ENCODE measurements around the gene NKAIN2. TPM values are rescaled to one million over a fixed set of nuclear protein-coding genes. Genes with fewer than 3 reads are reported as not detected.
A peak's percentile ranks its signal among the peaks of the same experiment; 100 is the strongest.

The NKAIN2 gene
- total RNA-seq, 1 experiment from 2014 or later, result not detected

DNA sequence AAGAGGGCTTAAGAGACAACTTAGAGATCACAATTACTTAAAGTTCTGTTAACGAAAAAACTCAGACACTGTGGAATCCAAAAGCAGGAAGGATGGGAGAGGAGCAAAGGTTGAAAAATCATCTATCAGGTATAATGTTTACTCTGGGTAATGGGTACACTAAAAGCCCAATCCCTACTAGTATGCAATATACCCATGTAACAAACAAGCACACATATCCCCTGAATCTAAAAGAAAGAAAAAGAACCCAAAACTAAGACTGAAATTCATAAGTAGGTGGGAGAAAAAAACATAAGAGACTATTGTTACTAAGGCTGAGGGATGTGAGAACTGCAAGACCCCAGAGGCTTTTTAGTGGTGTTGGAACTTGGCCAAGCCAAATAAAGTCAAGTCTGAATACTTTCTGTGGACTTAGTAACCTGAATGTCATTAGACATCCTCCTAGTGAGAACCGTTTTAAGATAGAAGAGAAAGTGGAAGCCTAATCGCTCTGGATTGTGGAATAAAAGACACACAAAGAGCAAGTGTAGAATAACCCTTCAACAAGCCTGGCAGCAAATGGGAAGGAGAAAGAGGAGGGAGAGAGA, 969.2 kb downstream of the NKAIN2 start:
- Histone ChIP-seq H3K4me3 (no peak overlapping the region), H3K27ac (no peak overlapping the region), H3K4me1 (no peaks in the 10 kb centered on the region), H3K9me3 (replicated peaks) (no peaks in the 10 kb centered on the region), H3K36me3 (no peaks in the 10 kb centered on the region), H3K27me3 (no peaks in the 10 kb centered on the region)
- DNase-seq, result peak; percentile 7 to 39

- no peaks in the 10 kb centered on the region for H3K27me3 ChIP-seq
- no peaks in the 10 kb centered on the region for H3K4me1 ChIP-seq
- no peak overlapping the region for H3K27ac ChIP-seq
- no peaks in the 10 kb centered on the region for H3K9me3 ChIP-seq (replicated peaks)
- H3K4me3 ChIP-seq, result no peak overlapping the region
- no peaks in the 10 kb centered on the region for H3K36me3 ChIP-seq
- DNase-seq, result no peak
Measured at GRCh38 chr6:124775121-124775520, 971.5 kb downstream of the NKAIN2 start.

DNA sequence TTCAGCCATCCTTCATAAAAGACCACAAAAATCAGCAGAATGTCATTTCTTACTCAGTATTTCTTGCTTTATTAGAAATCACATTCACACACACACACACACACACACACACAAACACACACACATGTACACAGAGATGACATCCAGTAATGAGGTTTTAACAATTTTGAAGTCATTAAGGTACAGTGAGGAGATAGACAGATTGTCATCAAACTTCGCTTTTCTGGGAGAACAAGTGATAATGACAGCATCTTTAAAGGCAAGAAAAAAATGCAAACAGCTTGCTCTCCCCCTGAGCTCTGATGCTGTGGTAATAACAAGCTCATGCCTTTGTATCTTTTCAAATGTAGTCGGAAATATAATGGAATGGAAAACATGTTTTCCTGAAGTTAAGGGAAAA, 974.2 kb downstream of the NKAIN2 start:
- Histone ChIP-seq H3K27me3 (no peaks in the 10 kb centered on the region), H3K27ac (no peak overlapping the region), H3K4me1 (no peaks in the 10 kb centered on the region), H3K4me3 (no peak overlapping the region), H3K36me3 (no peaks in the 10 kb centered on the region), H3K9me3 (replicated peaks) (no peaks in the 10 kb centered on the region)
- no peak for DNase-seq

- H3K36me3 ChIP-seq, result no peaks in the 10 kb centered on the region
- no peaks in the 10 kb centered on the region for H3K27me3 ChIP-seq
- H3K27ac ChIP-seq, result no peak overlapping the region
- H3K4me3 ChIP-seq, result no peak overlapping the region
- H3K4me1 ChIP-seq, result no peaks in the 10 kb centered on the region
- H3K9me3 ChIP-seq (replicated peaks), result no peaks in the 10 kb centered on the region
- no peak for DNase-seq
Measured at GRCh38 chr6:124780623-124781022, 977.0 kb downstream of the NKAIN2 start.

- Histone ChIP-seq H3K9me3 (replicated peaks) (no peaks in the 10 kb centered on the region), H3K27me3 (no peaks in the 10 kb centered on the region), H3K4me1 (no peaks in the 10 kb centered on the region), H3K4me3 (no peak overlapping the region), H3K27ac (no peak overlapping the region), H3K36me3 (no peaks in the 10 kb centered on the region)
- DNase-seq, result no peak
Measured at GRCh38 chr6:124783344-124783743, 979.7 kb downstream of the NKAIN2 start.

GRCh38 chr6:124791156-124791555, 987.5 kb downstream of the NKAIN2 start:
- no peak overlapping the region for H3K27ac ChIP-seq
- H3K27me3 ChIP-seq, result no peaks in the 10 kb centered on the region
- no peaks in the 10 kb centered on the region for H3K4me1 ChIP-seq
- no peak overlapping the region for H3K4me3 ChIP-seq
- DNase-seq, result no peak
- H3K36me3 ChIP-seq, result no peaks in the 10 kb centered on the region
- no peaks in the 10 kb centered on the region for H3K9me3 ChIP-seq (replicated peaks)

DNA sequence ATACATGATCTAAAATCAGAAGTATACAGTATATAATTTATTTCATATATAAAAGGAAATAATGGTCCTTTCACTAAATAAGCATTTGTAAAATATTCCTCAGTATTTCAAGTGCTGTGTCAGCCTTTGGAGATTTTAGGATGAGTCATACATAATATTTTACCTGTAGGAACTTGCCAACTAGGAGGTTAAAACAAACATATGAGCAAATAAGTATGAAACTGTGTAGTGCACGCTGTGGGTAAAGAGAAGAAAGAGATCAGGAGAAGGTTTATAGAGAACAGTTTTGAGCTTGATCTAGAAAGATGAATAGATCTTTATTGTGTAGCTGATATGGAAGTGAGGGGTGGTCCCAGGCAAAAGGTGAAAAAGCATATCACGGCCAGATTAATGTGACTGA, 988.7 kb downstream of the NKAIN2 start:
- no peak for DNase-seq
- H3K4me1 ChIP-seq, result no peaks in the 10 kb centered on the region
- H3K36me3 ChIP-seq, result no peaks in the 10 kb centered on the region
- no peaks in the 10 kb centered on the region for H3K9me3 ChIP-seq (replicated peaks)
- H3K27me3 ChIP-seq, result no peaks in the 10 kb centered on the region
- H3K27ac ChIP-seq, result no peak overlapping the region
- no peak overlapping the region for H3K4me3 ChIP-seq

GRCh38 chr6:124793398-124793797, 989.7 kb downstream of the NKAIN2 start:
- DNase-seq, result no peak
- H3K9me3 ChIP-seq (replicated peaks), result no peaks in the 10 kb centered on the region
- H3K36me3 ChIP-seq, result no peaks in the 10 kb centered on the region
- H3K27ac ChIP-seq, result no peak overlapping the region
- no peak overlapping the region for H3K4me3 ChIP-seq
- H3K4me1 ChIP-seq, result no peaks in the 10 kb centered on the region
- H3K27me3 ChIP-seq, result no peaks in the 10 kb centered on the region

DNA sequence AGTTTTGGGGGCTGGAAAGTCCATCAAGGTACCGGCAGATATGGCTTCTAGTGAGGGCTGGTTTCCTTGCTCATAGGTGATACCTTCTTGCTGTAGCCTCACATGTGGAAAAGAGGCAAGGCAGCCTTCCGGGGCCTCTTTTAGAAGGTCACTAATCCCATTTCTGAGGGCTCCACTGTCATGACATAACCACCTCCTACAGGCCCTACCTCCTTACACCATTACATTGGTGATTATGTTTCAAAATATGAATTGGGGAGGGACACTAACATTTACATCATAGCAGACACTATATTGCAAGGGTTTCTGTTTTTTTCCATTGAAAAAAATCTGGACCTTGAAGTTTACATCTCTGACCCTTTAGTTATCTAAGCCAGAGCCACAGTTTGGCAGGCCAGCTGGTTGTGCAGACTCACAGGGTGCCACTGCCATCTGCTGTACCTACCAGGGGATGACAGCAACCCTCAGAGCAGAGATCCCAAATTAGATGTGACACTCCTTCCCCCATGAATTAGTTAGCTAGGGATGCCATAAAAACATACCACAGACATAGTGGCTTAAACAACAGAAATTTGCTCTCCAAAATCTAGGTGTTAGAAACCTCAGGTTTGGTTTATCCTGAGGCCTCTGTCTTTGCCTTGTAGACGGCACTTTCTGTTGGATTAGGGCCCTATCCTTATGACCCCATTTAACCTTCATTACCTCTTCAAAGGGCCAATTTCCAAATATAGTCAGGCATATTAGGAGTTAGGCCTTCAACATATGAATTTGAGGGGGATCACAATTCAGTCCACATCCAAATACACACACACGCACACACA, 992.2 kb downstream of the NKAIN2 start:
- Histone ChIP-seq H3K36me3 (no peaks in the 10 kb centered on the region), H3K4me3 (no peak overlapping the region), H3K27me3 (no peaks in the 10 kb centered on the region), H3K9me3 (replicated peaks) (no peaks in the 10 kb centered on the region), H3K4me1 (no peaks in the 10 kb centered on the region), H3K27ac (no peak overlapping the region)
- DNase-seq, result peak; percentile 3 to 26

DNA sequence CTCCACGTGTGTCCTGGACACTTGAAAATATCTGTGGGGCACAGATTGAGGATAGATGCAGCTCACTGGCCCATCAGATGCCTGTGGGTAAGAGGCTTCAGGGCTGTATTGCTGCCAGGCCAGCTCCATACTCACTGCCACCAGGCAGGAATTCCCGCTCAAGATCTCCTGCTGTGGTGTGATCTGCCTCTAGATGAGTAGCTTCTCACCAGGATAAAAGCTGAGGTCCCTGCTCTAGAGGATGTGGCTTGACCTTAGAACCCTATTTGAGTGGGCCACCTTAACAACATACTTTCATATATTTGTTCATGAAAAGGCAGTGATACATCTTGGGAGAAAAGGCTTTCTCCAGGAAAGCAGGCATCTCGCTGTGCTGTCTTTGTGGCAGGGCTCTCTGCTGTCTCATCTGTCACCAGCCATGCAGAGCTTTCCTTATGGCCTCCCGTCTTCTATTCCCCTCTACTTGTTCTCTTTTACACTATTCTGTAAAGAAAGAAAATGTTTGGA, 992.9 kb downstream of the NKAIN2 start:
- Histone ChIP-seq H3K27ac (no peak overlapping the region), H3K4me3 (no peak overlapping the region), H3K4me1 (no peaks in the 10 kb centered on the region), H3K36me3 (no peaks in the 10 kb centered on the region), H3K9me3 (replicated peaks) (no peaks in the 10 kb centered on the region), H3K27me3 (no peaks in the 10 kb centered on the region)
- DNase-seq, result no peak

DNA sequence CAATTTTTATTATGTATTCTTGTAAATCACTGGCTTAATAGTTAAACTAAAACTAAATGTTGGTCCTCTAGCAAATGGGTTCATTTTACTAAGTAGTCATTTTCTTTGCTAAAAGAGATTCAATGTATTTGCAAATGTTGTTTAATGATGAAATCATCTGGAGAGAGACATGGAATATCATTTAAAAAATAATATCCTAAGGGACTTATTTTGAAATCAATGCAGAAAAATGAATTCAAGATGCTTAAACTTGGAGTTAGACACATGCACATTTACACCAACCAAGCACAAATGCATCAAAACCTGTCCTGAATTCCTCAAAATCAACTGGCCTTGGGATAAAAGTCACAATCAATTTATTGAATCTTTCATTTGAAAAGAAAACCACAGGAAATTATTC, 993.6 kb downstream of the NKAIN2 start:
- H3K4me1 ChIP-seq, result no peaks in the 10 kb centered on the region
- H3K4me3 ChIP-seq, result no peak overlapping the region
- H3K27ac ChIP-seq, result no peak overlapping the region
- DNase-seq, result no peak
- H3K9me3 ChIP-seq (replicated peaks), result no peaks in the 10 kb centered on the region
- H3K27me3 ChIP-seq, result no peaks in the 10 kb centered on the region
- H3K36me3 ChIP-seq, result no peaks in the 10 kb centered on the region

- no peaks in the 10 kb centered on the region for H3K27me3 ChIP-seq
- no peak overlapping the region for H3K27ac ChIP-seq
- no peak overlapping the region for H3K4me3 ChIP-seq
- no peaks in the 10 kb centered on the region for H3K9me3 ChIP-seq (replicated peaks)
- H3K4me1 ChIP-seq, result no peaks in the 10 kb centered on the region
- H3K36me3 ChIP-seq, result no peaks in the 10 kb centered on the region
- no peak for DNase-seq
Measured at GRCh38 chr6:124798942-124799496, 995.4 kb downstream of the NKAIN2 start.

- no peak overlapping the region for H3K4me3 ChIP-seq
- H3K36me3 ChIP-seq, result no peaks in the 10 kb centered on the region
- H3K4me1 ChIP-seq, result no peaks in the 10 kb centered on the region
- H3K9me3 ChIP-seq (replicated peaks), result no peaks in the 10 kb centered on the region
- H3K27ac ChIP-seq, result no peak overlapping the region
- H3K27me3 ChIP-seq, result no peaks in the 10 kb centered on the region
- no peak for DNase-seq
Measured at GRCh38 chr6:124799638-124800037, 996.0 kb downstream of the NKAIN2 start.

GRCh38 chr6:124800222-124800621, 996.6 kb downstream of the NKAIN2 start:
- DNase-seq, result no peak
- no peaks in the 10 kb centered on the region for H3K4me1 ChIP-seq
- no peaks in the 10 kb centered on the region for H3K36me3 ChIP-seq
- H3K9me3 ChIP-seq (replicated peaks), result no peaks in the 10 kb centered on the region
- H3K27me3 ChIP-seq, result no peaks in the 10 kb centered on the region
- H3K4me3 ChIP-seq, result no peak overlapping the region
- no peak overlapping the region for H3K27ac ChIP-seq

DNA sequence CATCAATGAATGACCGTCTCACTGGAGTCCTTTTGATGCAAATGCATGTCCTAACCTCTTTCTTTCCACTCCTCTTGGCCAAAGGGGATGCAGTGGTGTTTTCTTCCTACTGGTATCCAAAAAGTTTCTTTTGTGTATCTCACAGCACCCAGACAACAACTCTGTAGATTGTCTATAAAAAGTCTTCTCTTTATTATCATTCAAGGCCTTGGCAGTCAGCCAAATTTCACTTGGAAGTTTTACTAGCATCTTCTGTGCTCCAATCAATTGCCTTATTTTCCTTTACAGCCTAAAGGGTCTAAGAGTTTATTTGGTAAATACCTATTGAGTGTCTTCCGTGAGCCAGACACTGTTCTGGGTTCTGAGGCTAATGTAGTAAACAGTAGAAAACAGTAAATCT, 1008.4 kb downstream of the NKAIN2 start:
- Histone ChIP-seq H3K4me3 (no peak overlapping the region), H3K27ac (no peak overlapping the region), H3K27me3 (peaks cover 3% of the 10 kb centered on the region; the same call in 1 of the 2 replicates), H3K4me1 (no peaks in the 10 kb centered on the region), H3K36me3 (no peaks in the 10 kb centered on the region), H3K9me3 (replicated peaks) (no peaks in the 10 kb centered on the region)
- DNase-seq, result peak in 1 of 2 experiments; percentile 5

Measured in SJCRH30 (cell line).